HPDE6-E6E7 (cell line): ENCODE measurements around the gene SARS1.
A peak's percentile ranks its signal among the peaks of the same experiment; 100 is the strongest.

Experiments used
- DNase-seq: peaks from one replicate; pipeline ENCODE4 v3.0.0; 2011; ENCODE audit warnings: missing footprints; ENCODE audit errors: extremely low spot score

The SARS1 gene

GRCh38 chr1:109225711-109226445 lies 12.2 kb downstream of the SARS1 start:
- no peak for DNase-seq

- DNase-seq: no peak
These were observed 14.4 kb downstream of the SARS1 start for GRCh38 chr1:109228167-109228566.

GRCh38 chr1:109229531-109230127 lies 15.9 kb downstream of the SARS1 start:
- DNase-seq: no peak

- no peak for DNase-seq
These were observed 17.3 kb downstream of the SARS1 start for GRCh38 chr1:109231066-109231465.

- no peak for DNase-seq
These were observed 21.4 kb downstream of the SARS1 start for GRCh38 chr1:109235137-109235536.

- DNase-seq: no peak
These were observed 23.8 kb downstream of the SARS1 start for GRCh38 chr1:109237512-109237911.

GRCh38 chr1:109238382-109238781 lies 24.7 kb downstream of the SARS1 start:
- no peak for DNase-seq

- no peak for DNase-seq
These were observed 25.3 kb downstream of the SARS1 start for GRCh38 chr1:109239047-109239408.

- DNase-seq: peak; percentile 67
These were observed 25.8 kb downstream of the SARS1 start for GRCh38 chr1:109239409-109240068.

GRCh38 chr1:109240158-109241152 lies 26.7 kb downstream of the SARS1 start:
- peak; percentile 93 for DNase-seq

- DNase-seq: no peak
These were observed 27.6 kb downstream of the SARS1 start for GRCh38 chr1:109241344-109241743.

GRCh38 chr1:109241841-109242345 lies 28.2 kb downstream of the SARS1 start:
- DNase-seq: no peak

GRCh38 chr1:109242387-109242786 lies 28.7 kb downstream of the SARS1 start:
- no peak for DNase-seq

GRCh38 chr1:109243221-109243620 lies 29.5 kb downstream of the SARS1 start:
- no peak for DNase-seq

- no peak for DNase-seq
These were observed 30.3 kb downstream of the SARS1 start for GRCh38 chr1:109243860-109244552.

GRCh38 chr1:109246141-109246551 lies 32.4 kb downstream of the SARS1 start:
- DNase-seq: no peak

GRCh38 chr1:109247401-109248365 lies 34.0 kb downstream of the SARS1 start:
- DNase-seq: no peak

GRCh38 chr1:109248444-109248796 lies 34.7 kb downstream of the SARS1 start:
- DNase-seq: no peak

- DNase-seq: peak; percentile 69
These were observed 35.3 kb downstream of the SARS1 start, which contains the start of gene CELSR2 for GRCh38 chr1:109248797-109249629. TSS of gene CELSR2 (plus strand) at chr1:109249539. CDS start at chr1:109250080, 541 bp downstream.
